GM12878 (cell line): ENCODE measurements around the gene CCDC71L. TPM values are rescaled to one million over a fixed set of nuclear protein-coding genes. Genes with fewer than 3 reads are reported as not detected.

Experiments used
- ATAC-seq: fragments of 200-7000 bp; cut with Tn5 transposase; 3 replicates; pipeline ENCODE4 v1.9.1; 2020; ENCODE audit warnings: mild to moderate bottlenecking, moderate library complexity
- BruUV-seq: library from RNA; stranded (reverse); fragments of 400-500 nt; replicated peaks from 2 replicates; lab custom pipeline; 2021; lab: Mats Ljungman, UMichigan
- CTCF ChIA-PET: fragments of 300-600 bp; sonication (Branson Sonifier 250); formaldehyde crosslinking; extraction: SDS; loops from one replicate; lab custom pipeline; 2021; ENCODE audit warnings: inconsistent platforms; lab: Yijun Ruan, JAX
- POLR2A ChIA-PET: fragments of 350-600 bp; formaldehyde crosslinking; extraction: SDS; loops from one replicate; lab custom pipeline; 2021; ENCODE audit warnings: inconsistent platforms; lab: Charles Lee
- RAD21 ChIA-PET: fragments of 300-600 bp; sonication (Branson Sonifier 250); formaldehyde crosslinking; loops from one replicate; lab custom pipeline; 2023; ENCODE audit warnings: antibody characterized with exemption; ENCODE audit not compliant: unreplicated experiment; lab: Charles Lee
- SMC1A ChIA-PET: fragments of 300-600 bp; sonication (Branson Sonifier 250); formaldehyde crosslinking; loops from one replicate; lab custom pipeline; 2023; ENCODE audit not compliant: unreplicated experiment, uncharacterized antibody; lab: Charles Lee
- DNase-seq: peaks from one replicate; pipeline ENCODE4 v3.0.0-alpha.2; 2011; ENCODE audit warnings: low read depth, low spot score
- FAIRE-seq: peaks from 3 replicates; lab custom pipeline; 2011; peaks lifted over from hg19 to GRCh38; lab: Jason Lieb, UNC
- H2AFZ ChIP-seq: 2 replicates; pipeline ENCODE4 v1.6.0; 2011; ENCODE audit warnings: low read depth, low read length, control low read depth; ENCODE audit not compliant: control insufficient read depth
- H3K27ac ChIP-seq: 2 replicates; pipeline ENCODE4 v1.5.1; 2011; ENCODE audit warnings: control low read depth; ENCODE audit not compliant: control insufficient read depth, insufficient read depth
- H3K27me3 ChIP-seq, 2 experiments: replicated peaks in 1 of 2; 2 replicates each; pipeline versions ENCODE4 v1.6.0 to v1.6.1; 2011; ENCODE audit warnings: low read length in 1 of 2; ENCODE audit not compliant: control insufficient read depth in 2 of 2, insufficient read depth in 2 of 2
- H3K36me3 ChIP-seq, 2 experiments: 2 replicates each; pipeline ENCODE4 v1.5.1; 2011; ENCODE audit warnings: low read length in 1 of 2; ENCODE audit not compliant: control insufficient read depth in 2 of 2, insufficient read depth in 2 of 2
- H3K4me1 ChIP-seq: 2 replicates; pipeline ENCODE4 v1.6.1; 2011; ENCODE audit warnings: mild to moderate bottlenecking, low read length, moderate library complexity, mixed read lengths; ENCODE audit not compliant: control insufficient read depth, insufficient read depth
- H3K4me2 ChIP-seq: 2 replicates; pipeline ENCODE4 v1.6.0; 2011; ENCODE audit warnings: control low read depth; ENCODE audit not compliant: control insufficient read depth, insufficient read depth
- H3K4me3 ChIP-seq: fragments of 200-600 bp; sonication (generic); 2 replicates; pipeline ENCODE4 v1.5.1; 2016
- H3K79me2 ChIP-seq: 2 replicates; pipeline ENCODE4 v1.6.0; 2011; ENCODE audit warnings: low read length; ENCODE audit not compliant: control insufficient read depth, insufficient read depth
- H3K9ac ChIP-seq: 2 replicates; pipeline ENCODE4 v1.8.0; 2011; ENCODE audit warnings: low read length, control low read depth, mixed read lengths; ENCODE audit not compliant: control insufficient read depth, insufficient read depth
- H3K9me3 ChIP-seq: replicated peaks from 3 replicates; pipeline ENCODE4 v1.5.1; 2011; ENCODE audit warnings: mild to moderate bottlenecking, low read length; ENCODE audit not compliant: control insufficient read depth, insufficient read depth
- H4K20me1 ChIP-seq: 2 replicates; pipeline ENCODE4 v1.6.0; 2011; ENCODE audit not compliant: control insufficient read depth, insufficient read depth
- BHLHE40 ChIP-seq, 2 experiments: fragments of 450-650 bp in 1 of 2; IDR thresholded peaks; 2 replicates each; pipeline ENCODE4 v1.6.1; 2011 to 2017; ENCODE audit warnings: low read depth in 2 of 2, borderline replicate concordance in 1 of 2, improper control_type of control experiment in 1 of 2, low read length in 1 of 2, mild to moderate bottlenecking in 1 of 2
- E4F1 ChIP-seq: fragments of 450-650 bp; IDR thresholded peaks from 2 replicates; pipeline ENCODE4 v1.6.1; 2018; ENCODE audit warnings: borderline replicate concordance, mild to moderate bottlenecking; ENCODE audit not compliant: partially characterized antibody
- PBX3 ChIP-seq: IDR thresholded peaks from 2 replicates; pipeline ENCODE4 v1.6.1; 2011; ENCODE audit warnings: mild to moderate bottlenecking, low read depth, low read length, moderate library complexity; ENCODE audit not compliant: insufficient replicate concordance
- PML ChIP-seq: IDR thresholded peaks from 2 replicates; pipeline ENCODE4 v1.6.1; 2012; ENCODE audit warnings: low read length, inconsistent platforms
- ZBED1 ChIP-seq: IDR thresholded peaks from 2 replicates; pipeline ENCODE4 v1.6.1; 2016; ENCODE audit warnings: borderline replicate concordance
- WGBS: methylation state at CpG from one replicate; pipeline ENCODE4 v1.1.6; 2016; ENCODE audit warnings: low lambda C conversion rate; ENCODE audit not compliant: insufficient replicate concordance, insufficient coverage; ENCODE audit errors: missing lambda C conversion rate; 5-methylcytosine and 5-hydroxymethylcytosine counted together
- in situ Hi-C: fragments of 300-500 bp; cut with MboI; formaldehyde crosslinking; loops from 9 replicates; pipeline ENCODE4 v1.14.3; 2018; ENCODE audit warnings: mixed read lengths
- intact Hi-C: fragments of 100-400 bp; cut with micrococcal nuclease; formaldehyde crosslinking; loops from one replicate; pipeline ENCODE4 v1.14.2; 2022; ENCODE audit not compliant: unreplicated experiment
- polyA plus RNA-seq, 11 experiments: library from polyadenylated mRNA; depleted of rRNA in 4 of 11; unstranded in 6 of 11; stranded (reverse) in 5 of 11; fragments of >200 nt; fragmentation: Nextera tagmentation in 4 of 11; fragmentation: Illumina TruSeq in 1 of 11; extraction: Ambion mirVana in 4 of 11; extraction: Trizol in 1 of 11; gene quantifications; 1 replicate in 1 of 11; 2 replicates in 10 of 11; pipeline versions ENCODE4 v1.2.1 to v1.2.3, GENCODE V29; 2011 to 2016; ENCODE audit warnings: inconsistent platforms in 2 of 11, missing spikeins in 2 of 11, low read depth in 1 of 11
- total RNA-seq, 4 experiments: library from RNA; depleted of rRNA in 3 of 4; stranded (reverse); fragments of >200 nt in 3 of 4; fragmentation: Illumina TruSeq in 1 of 4; extraction: Trizol in 1 of 4; gene quantifications; 2 replicates each; pipeline versions ENCODE4 v1.2.1 to v1.2.3, GENCODE V29; 2013 to 2021

CCDC71L gene
- total and polyA plus RNA-seq, 10 of the 15 experiments (the other 5 are each of a cell fraction or from before 2014, with no cell fraction given): 1.1 to 20.7 (median 3.8) TPM

- no peaks in the 10 kb centered on the region for H4K20me1 ChIP-seq
- H3K4me2 ChIP-seq: no peak overlapping the region
- no peaks in the 10 kb centered on the region for H3K27me3 ChIP-seq
- ChIA-PET RAD21 (interaction anchor here (1.2 kb wide), 1 partner anchor 55 kb away, joined by 4 read pairs; no protein-coding TSS in a partner anchor), POLR2A (no interaction called here), CTCF (no interaction called here), SMC1A (interaction anchor here (0.8 kb wide), 1 partner anchor 49 kb away, joined by 3 read pairs; no protein-coding TSS in a partner anchor)
- ATAC-seq (no peak), FAIRE-seq (no peak), DNase-seq (no peak)
- in situ Hi-C loops: no loop called here
- TF ChIP-seq PBX3: no peak
- no peak for TF ChIP-seq ZBED1
- TF ChIP-seq PML: no peak
- no peak for TF ChIP-seq BHLHE40 (IDR thresholded peaks at IDR 0.05; ENCODE audit: borderline replicate concordance in 1 of 2, low read depth in 2 of 2, low read length in 1 of 2)
- TF ChIP-seq E4F1: no peak
- H3K27ac ChIP-seq: no peak overlapping the region
- H3K36me3 ChIP-seq: no peaks in the 10 kb centered on the region
- BruUV-seq: no TSS peak
- no peak overlapping the region for H3K4me3 ChIP-seq
- WGBS: 29% methylated on average over 5 of the region's 5 CpGs
- H3K4me1 ChIP-seq: no peaks in the 10 kb centered on the region
- no peaks in the 10 kb centered on the region for H3K79me2 ChIP-seq
- H3K9ac ChIP-seq: no peak overlapping the region
- intact Hi-C loops: no loop called here
- H3K9me3 ChIP-seq: no peaks in the 10 kb centered on the region
- no peak overlapping the region for H2AFZ ChIP-seq
Observed at GRCh38 chr7:106681815-106682495, 21.0 kb upstream of the CCDC71L start.
